ENCODE results near the gene CADPS. TPM values are rescaled to one million over a fixed set of nuclear protein-coding genes. Genes with fewer than 3 reads are reported as not detected.

CADPS gene
- total RNA-seq, 1 experiment from 2014 or later: 7.0 TPM

GRCh38 chr3:62376454-62376720 lies 498.8 kb downstream of the CADPS start:
- Mint-ChIP-seq H3K27ac (no peak overlapping the region), H3K9me3 (no peaks in the 10 kb centered on the region), H3K4me1 (peaks cover 59% of the 10 kb centered on the region), H3K27me3 (ENCODE audit: low read depth) (peaks cover 100% of the 10 kb centered on the region), H3K4me3 (peak overlapping the region; percentile 29; the same call in 1 of the 2 replicates), H3K36me3 (peaks cover under 1% of the 10 kb centered on the region)
- ATAC-seq: no peak
- ChIA-PET CTCF (no interaction called here), POLR2A (no interaction called here)
- no peak for DNase-seq (ENCODE audit: low spot score)
- TF ChIP-seq MXD4 (CRISPR knock-in tag; IDR thresholded peaks at IDR 0.05; ENCODE audit: borderline replicate concordance) (no peak), USF2 (CRISPR knock-in tag; IDR thresholded peaks at IDR 0.05) (no peak), E2F1 (CRISPR knock-in tag; IDR thresholded peaks at IDR 0.05) (no peak)

GRCh38 chr3:62375655-62376453 lies 499.4 kb downstream of the CADPS start:
- Mint-ChIP-seq H3K4me3 (peak overlapping the region; percentile 29), H3K27ac (no peak overlapping the region), H3K27me3 (ENCODE audit: low read depth) (peaks cover 100% of the 10 kb centered on the region), H3K9me3 (no peaks in the 10 kb centered on the region), H3K36me3 (peaks cover 2% of the 10 kb centered on the region), H3K4me1 (peaks cover 65% of the 10 kb centered on the region)
- ATAC-seq: no peak
- ChIA-PET CTCF (interaction anchor here (1.1 kb wide), 1 partner anchor 11 kb away, joined by 3 read pairs; no protein-coding TSS in a partner anchor), POLR2A (no interaction called here)
- TF ChIP-seq TEAD1 (CRISPR knock-in tag; IDR thresholded peaks at IDR 0.05) (no peak), CREM (CRISPR knock-in tag; IDR thresholded peaks at IDR 0.05) (no peak), E2F1 (CRISPR knock-in tag; IDR thresholded peaks at IDR 0.05) (no peak), JAZF1 (CRISPR knock-in tag; IDR thresholded peaks at IDR 0.05) (no peak)
- DNase-seq (ENCODE audit: low spot score): no peak

GRCh38 chr3:62374341-62375218 lies 500.6 kb downstream of the CADPS start:
- CTCF ChIA-PET: interaction anchor here (0.9 to 1.1 kb wide), 2 partner anchors 9 to 247 kb away, joined by 3 read pairs; no protein-coding TSS in a partner anchor
- no peak for ATAC-seq
- peak; percentile 37 for DNase-seq (ENCODE audit: low spot score)

More at GRCh38 chr3:62374341-62375218, 500.6 kb downstream of the CADPS start:
- peaks cover 74% of the 10 kb centered on the region for H3K4me1 Mint-ChIP-seq
- no peak for TF ChIP-seq NR3C1 (CRISPR knock-in tag; conservative IDR thresholded peaks at IDR 0.05; ENCODE audit: low read depth)
- no peak for TF ChIP-seq FOXP1 (CRISPR knock-in tag; IDR thresholded peaks at IDR 0.05; ENCODE audit: borderline replicate concordance)
- TF ChIP-seq IRF1 (CRISPR knock-in tag; IDR thresholded peaks at IDR 0.05): no peak
- TF ChIP-seq ZNF532 (CRISPR knock-in tag; IDR thresholded peaks at IDR 0.05; ENCODE audit: borderline replicate concordance): no peak
- no peak for TF ChIP-seq MAX (CRISPR knock-in tag; IDR thresholded peaks at IDR 0.05)
- TF ChIP-seq ZNF232 (CRISPR knock-in tag; IDR thresholded peaks at IDR 0.05): no peak
- no peak for TF ChIP-seq ELF4 (CRISPR knock-in tag; IDR thresholded peaks at IDR 0.05; ENCODE audit: low read depth)
- no peak for TF ChIP-seq HMGA2 (CRISPR knock-in tag; IDR thresholded peaks at IDR 0.05)
- TF ChIP-seq PREB (CRISPR knock-in tag; IDR thresholded peaks at IDR 0.05; ENCODE audit: borderline replicate concordance): no peak
- no peaks in the 10 kb centered on the region for H3K9me3 Mint-ChIP-seq
- peaks cover 2% of the 10 kb centered on the region for H3K36me3 Mint-ChIP-seq
- peak overlapping the region; percentile 64 for H3K4me3 Mint-ChIP-seq
- POLR2A ChIA-PET: no interaction called here
- peaks cover 100% of the 10 kb centered on the region for H3K27me3 Mint-ChIP-seq (ENCODE audit: low read depth)
- no peak overlapping the region for H3K27ac Mint-ChIP-seq
